Liver (tissue), 9 donors: ENCODE data around the gene GPATCH2L. TPM values are rescaled to one million over a fixed set of nuclear protein-coding genes. Genes with fewer than 3 reads are reported as not detected.

ENCODE experiments used
- DNase-seq: peaks from one replicate; pipeline ENCODE4 v3.0.0-alpha.2; 2017; ENCODE audit warnings: low spot score
- H3K27ac ChIP-seq, 2 donors: one replicate each; pipeline ENCODE4 v1.7.0; 2013; ENCODE audit warnings: inconsistent platforms in 2 of 2, low read length in 2 of 2, control low read depth in 1 of 2, low read depth in 1 of 2, mild to moderate bottlenecking in 1 of 2
- H3K27me3 ChIP-seq, 4 donors: one replicate each; pipeline versions ENCODE4 v1.6.1 to v1.7.0; 2013; ENCODE audit warnings: low read length in 3 of 4, inconsistent platforms in 1 of 4, mild to moderate bottlenecking in 1 of 4, moderate library complexity in 1 of 4; ENCODE audit not compliant: control insufficient read depth in 4 of 4, insufficient read depth in 4 of 4
- H3K36me3 ChIP-seq, 4 donors: one replicate each; pipeline versions ENCODE4 v1.6.1 to v1.7.0; 2013; ENCODE audit warnings: low read length in 3 of 4, mild to moderate bottlenecking in 3 of 4, low read depth in 1 of 4, moderate library complexity in 1 of 4; ENCODE audit not compliant: control insufficient read depth in 4 of 4, insufficient read depth in 3 of 4
- H3K4me1 ChIP-seq, 4 donors: one replicate each; pipeline versions ENCODE4 v1.6.1 to v1.7.0; 2013; ENCODE audit warnings: low read length in 3 of 4, mild to moderate bottlenecking in 3 of 4, moderate library complexity in 1 of 4; ENCODE audit not compliant: control insufficient read depth in 4 of 4, insufficient read depth in 4 of 4
- H3K4me3 ChIP-seq, 3 donors: one replicate each; pipeline versions ENCODE4 v1.6.1 to v1.7.0; 2013; ENCODE audit warnings: low read length in 3 of 3, control low read depth in 1 of 3, low read depth in 1 of 3, mild to moderate bottlenecking in 1 of 3
- H3K9ac ChIP-seq, 2 donors: one replicate each; pipeline ENCODE4 v1.7.0; 2013; ENCODE audit warnings: low read length in 2 of 2, mild to moderate bottlenecking in 2 of 2, moderate library complexity in 2 of 2, control low read depth in 1 of 2, low read depth in 1 of 2
- H3K9me3 ChIP-seq, 4 donors: one replicate each; pipeline versions ENCODE4 v1.6.1 to v1.7.0; 2013; ENCODE audit warnings: low read length in 3 of 4; ENCODE audit not compliant: control insufficient read depth in 4 of 4
- FOXA1 ChIP-seq: IDR thresholded peaks from 2 replicates; pipeline ENCODE4 v1.6.1; 2016; ENCODE audit warnings: antibody characterized with exemption
- FOXA2 ChIP-seq: IDR thresholded peaks from 2 replicates; pipeline ENCODE4 v1.6.1; 2016; ENCODE audit warnings: antibody characterized with exemption
- HNF4A ChIP-seq, 2 donors: conservative IDR thresholded peaks; 2 replicates each; pipeline ENCODE4 v1.6.1; 2016; ENCODE audit warnings: antibody characterized with exemption in 2 of 2, mild to moderate bottlenecking in 2 of 2
- JUND ChIP-seq, 2 donors: IDR thresholded peaks; 2 replicates each; pipeline ENCODE4 v1.6.1; 2016; ENCODE audit warnings: antibody characterized with exemption in 2 of 2
- RAD21 ChIP-seq, 2 donors: IDR thresholded peaks; 2 replicates each; pipeline ENCODE4 v1.6.1; 2016; ENCODE audit warnings: antibody characterized with exemption in 2 of 2, mild to moderate bottlenecking in 2 of 2
- SP1 ChIP-seq: IDR thresholded peaks from 2 replicates; pipeline ENCODE4 v1.6.1; 2018; ENCODE audit warnings: antibody characterized with exemption, mild to moderate bottlenecking
- TAF1 ChIP-seq: conservative IDR thresholded peaks from 2 replicates; pipeline ENCODE4 v1.6.1; 2016; ENCODE audit warnings: antibody characterized with exemption, mild to moderate bottlenecking
- YY1 ChIP-seq: IDR thresholded peaks from 2 replicates; pipeline ENCODE4 v1.6.1; 2016; ENCODE audit warnings: antibody characterized with exemption, mild to moderate bottlenecking
- ZBTB33 ChIP-seq: IDR thresholded peaks from 2 replicates; pipeline ENCODE4 v1.6.1; 2016; ENCODE audit warnings: antibody characterized with exemption
- WGBS: extraction: QIAGEN DNeasy Blood & Tissue Kit; methylation state at CpG from one replicate; pipeline ENCODE4 v1.1.7; 2013; 5-methylcytosine and 5-hydroxymethylcytosine counted together
- polyA plus RNA-seq, 2 donors: library from polyadenylated mRNA; stranded (reverse) in 1 of 2; unstranded in 1 of 2; fragments of 200-250 nt in 1 of 2; fragments of >200 nt in 1 of 2; fragmentation: Nextera tagmentation in 1 of 2; extraction: Ambion mirVana in 1 of 2; gene quantifications; one replicate each; pipeline versions ENCODE4 v1.2.1 to v1.2.3, GENCODE V29; 2013 to 2015
- total RNA-seq, 2 donors: library from RNA; depleted of rRNA; stranded (reverse); fragments of >200 nt; gene quantifications; one replicate each; pipeline ENCODE4 v1.2.3, GENCODE V29; 2014
- TF ChIP-seq, protein P1 (sequence below): IDR thresholded peaks from 2 replicates; pipeline ENCODE4 v1.6.1; 2016; ENCODE audit warnings: antibody characterized with exemption, mild to moderate bottlenecking
- TF ChIP-seq, protein P2 (sequence below): IDR thresholded peaks from 2 replicates; pipeline ENCODE4 v1.6.1; 2016; ENCODE audit warnings: antibody characterized with exemption
- donor health status: healthy.
- donor health status: healthy.
- donor health status: healthy.
- donor health status: healthy.
- donor health status: healthy.

Gene GPATCH2L
- total and polyA plus RNA-seq, 4 donors: 4.5 to 39.5 (median 15.8) TPM

DNA sequence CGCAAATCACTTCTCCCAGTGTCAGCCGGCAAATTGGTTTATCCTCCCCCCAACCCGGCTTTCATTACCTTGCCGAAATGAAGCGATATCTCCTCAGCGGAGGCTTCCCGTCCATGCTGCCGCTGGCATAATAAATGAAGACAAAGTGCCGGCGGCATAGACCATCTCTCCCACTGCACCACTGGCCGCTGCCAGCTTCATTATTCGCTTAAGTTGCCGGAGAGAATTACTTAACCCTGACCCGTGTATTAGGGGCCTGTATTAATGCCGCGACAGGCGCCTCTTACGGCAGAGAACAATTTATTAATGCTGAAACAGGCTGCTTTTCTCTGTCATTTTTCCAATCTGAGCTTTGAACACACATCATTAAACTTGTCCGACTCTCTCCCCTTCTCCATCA is 17.5 kb upstream of the GPATCH2L start (continued):
- TF ChIP-seq, protein P1, sequence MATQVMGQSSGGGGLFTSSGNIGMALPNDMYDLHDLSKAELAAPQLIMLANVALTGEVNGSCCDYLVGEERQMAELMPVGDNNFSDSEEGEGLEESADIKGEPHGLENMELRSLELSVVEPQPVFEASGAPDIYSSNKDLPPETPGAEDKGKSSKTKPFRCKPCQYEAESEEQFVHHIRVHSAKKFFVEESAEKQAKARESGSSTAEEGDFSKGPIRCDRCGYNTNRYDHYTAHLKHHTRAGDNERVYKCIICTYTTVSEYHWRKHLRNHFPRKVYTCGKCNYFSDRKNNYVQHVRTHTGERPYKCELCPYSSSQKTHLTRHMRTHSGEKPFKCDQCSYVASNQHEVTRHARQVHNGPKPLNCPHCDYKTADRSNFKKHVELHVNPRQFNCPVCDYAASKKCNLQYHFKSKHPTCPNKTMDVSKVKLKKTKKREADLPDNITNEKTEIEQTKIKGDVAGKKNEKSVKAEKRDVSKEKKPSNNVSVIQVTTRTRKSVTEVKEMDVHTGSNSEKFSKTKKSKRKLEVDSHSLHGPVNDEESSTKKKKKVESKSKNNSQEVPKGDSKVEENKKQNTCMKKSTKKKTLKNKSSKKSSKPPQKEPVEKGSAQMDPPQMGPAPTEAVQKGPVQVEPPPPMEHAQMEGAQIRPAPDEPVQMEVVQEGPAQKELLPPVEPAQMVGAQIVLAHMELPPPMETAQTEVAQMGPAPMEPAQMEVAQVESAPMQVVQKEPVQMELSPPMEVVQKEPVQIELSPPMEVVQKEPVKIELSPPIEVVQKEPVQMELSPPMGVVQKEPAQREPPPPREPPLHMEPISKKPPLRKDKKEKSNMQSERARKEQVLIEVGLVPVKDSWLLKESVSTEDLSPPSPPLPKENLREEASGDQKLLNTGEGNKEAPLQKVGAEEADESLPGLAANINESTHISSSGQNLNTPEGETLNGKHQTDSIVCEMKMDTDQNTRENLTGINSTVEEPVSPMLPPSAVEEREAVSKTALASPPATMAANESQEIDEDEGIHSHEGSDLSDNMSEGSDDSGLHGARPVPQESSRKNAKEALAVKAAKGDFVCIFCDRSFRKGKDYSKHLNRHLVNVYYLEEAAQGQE: no peak

- peaks cover 0 to 3% (median 0%) of the 10 kb centered on the region in 4 donors for H3K9me3 ChIP-seq
- H3K4me1 ChIP-seq: peaks cover 2 to 6% (median 5%) of the 10 kb centered on the region in 4 donors
- TF ChIP-seq FOXA1: no peak
- no peak for TF ChIP-seq TAF1
- TF ChIP-seq, protein P2, sequence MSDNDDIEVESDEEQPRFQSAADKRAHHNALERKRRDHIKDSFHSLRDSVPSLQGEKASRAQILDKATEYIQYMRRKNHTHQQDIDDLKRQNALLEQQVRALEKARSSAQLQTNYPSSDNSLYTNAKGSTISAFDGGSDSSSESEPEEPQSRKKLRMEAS: no peak
- no peak for TF ChIP-seq FOXA2
- WGBS: 61% methylated on average over 7 of the region's 7 CpGs
- no peak overlapping the region for H3K9ac ChIP-seq
- H3K4me3 ChIP-seq: no peak overlapping the region
- no peak overlapping the region for H3K27ac ChIP-seq
- peak; percentile 5 for DNase-seq
- H3K36me3 ChIP-seq: no peaks in the 10 kb centered on the region
- peaks cover 5 to 25% (median 15%) of the 10 kb centered on the region in 4 donors for H3K27me3 ChIP-seq
These were observed 16.0 kb upstream of the GPATCH2L start for GRCh38 chr14:76135722-76136121.

DNA sequence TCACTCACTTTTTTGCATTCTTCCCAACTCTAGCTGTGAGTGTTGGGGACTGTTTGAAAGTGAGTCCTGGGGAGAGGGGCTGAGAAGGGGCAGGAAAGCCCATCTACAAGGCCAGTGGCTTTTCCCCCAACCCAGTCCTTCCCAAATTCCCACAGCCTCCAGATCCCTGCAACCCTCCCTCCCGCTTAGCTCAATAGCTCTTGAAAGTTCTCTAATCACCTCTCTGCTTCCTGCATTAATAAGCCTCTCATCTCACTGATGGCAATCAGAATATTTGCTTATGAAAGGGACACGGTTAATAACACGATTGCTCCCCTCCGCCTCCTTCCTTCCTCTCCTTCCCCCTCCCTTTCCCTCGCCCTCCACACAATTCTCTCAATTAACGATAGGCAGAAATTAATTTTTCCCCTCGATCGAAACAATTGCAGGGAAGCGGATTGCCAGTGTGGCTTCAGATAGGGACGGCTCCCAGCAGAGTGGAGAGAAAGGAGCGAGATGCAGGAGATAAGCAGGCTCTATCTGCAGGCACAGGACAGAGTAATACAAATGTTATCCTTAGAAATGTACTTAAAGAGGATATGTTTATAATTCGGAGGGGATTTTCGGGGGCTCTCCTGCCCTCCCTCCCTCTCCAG is 15.1 kb upstream of the GPATCH2L start:
- TF ChIP-seq, protein P2: no peak
- TF ChIP-seq YY1: no peak
- no peak for TF ChIP-seq FOXA2
- no peak for TF ChIP-seq RAD21 (IDR thresholded peaks at IDR 0.05)
- TF ChIP-seq JUND (IDR thresholded peaks at IDR 0.05): no peak
- TF ChIP-seq SP1: no peak
- TF ChIP-seq HNF4A (conservative IDR thresholded peaks at IDR 0.05): no peak
- TF ChIP-seq ZBTB33: no peak
- DNase-seq: peak; percentile 30
- no peaks in the 10 kb centered on the region for H3K36me3 ChIP-seq
- 17% methylated on average over 13 of the region's 13 CpGs for WGBS
- peaks cover 6 to 25% (median 12%) of the 10 kb centered on the region in 4 donors for H3K27me3 ChIP-seq
- peaks cover 2 to 6% (median 5%) of the 10 kb centered on the region in 4 donors for H3K4me1 ChIP-seq
- no peak overlapping the region for H3K4me3 ChIP-seq
- H3K9ac ChIP-seq: no peak overlapping the region
- H3K9me3 ChIP-seq: peaks cover 0 to 3% (median 0%) of the 10 kb centered on the region in 4 donors
- no peak overlapping the region for H3K27ac ChIP-seq
